ENCODE measurements around the gene TMEM143. TPM values are rescaled to one million over a fixed set of nuclear protein-coding genes. Genes with fewer than 3 reads are reported as not detected.

TMEM143 gene
- total RNA-seq, 1 donor from 2014 or later = 25.3 TPM

- intact Hi-C loops (cut with DNase I) = loop anchor here (2.0 to 10.0 kb wide), 3 partner anchors 29 to 353 kb away; partner anchors contain the start of genes KDELR1 and MAMSTR
- no peak for DNase-seq (ENCODE audit: low spot score in 2 of 2)
- H3K4me1 ChIP-seq = peaks cover 0 to 4% of the 10 kb centered on the region in 2 donors
- TF ChIP-seq, protein P1, sequence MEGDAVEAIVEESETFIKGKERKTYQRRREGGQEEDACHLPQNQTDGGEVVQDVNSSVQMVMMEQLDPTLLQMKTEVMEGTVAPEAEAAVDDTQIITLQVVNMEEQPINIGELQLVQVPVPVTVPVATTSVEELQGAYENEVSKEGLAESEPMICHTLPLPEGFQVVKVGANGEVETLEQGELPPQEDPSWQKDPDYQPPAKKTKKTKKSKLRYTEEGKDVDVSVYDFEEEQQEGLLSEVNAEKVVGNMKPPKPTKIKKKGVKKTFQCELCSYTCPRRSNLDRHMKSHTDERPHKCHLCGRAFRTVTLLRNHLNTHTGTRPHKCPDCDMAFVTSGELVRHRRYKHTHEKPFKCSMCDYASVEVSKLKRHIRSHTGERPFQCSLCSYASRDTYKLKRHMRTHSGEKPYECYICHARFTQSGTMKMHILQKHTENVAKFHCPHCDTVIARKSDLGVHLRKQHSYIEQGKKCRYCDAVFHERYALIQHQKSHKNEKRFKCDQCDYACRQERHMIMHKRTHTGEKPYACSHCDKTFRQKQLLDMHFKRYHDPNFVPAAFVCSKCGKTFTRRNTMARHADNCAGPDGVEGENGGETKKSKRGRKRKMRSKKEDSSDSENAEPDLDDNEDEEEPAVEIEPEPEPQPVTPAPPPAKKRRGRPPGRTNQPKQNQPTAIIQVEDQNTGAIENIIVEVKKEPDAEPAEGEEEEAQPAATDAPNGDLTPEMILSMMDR (IDR thresholded peaks at IDR 0.05) = no peak
- H3K27ac ChIP-seq = no peak overlapping the region
- no peak overlapping the region for H3K4me3 ChIP-seq
- no peaks in the 10 kb centered on the region for H3K9me3 ChIP-seq
- no peaks in the 10 kb centered on the region for H3K27me3 ChIP-seq
- H3K36me3 ChIP-seq = no peaks in the 10 kb centered on the region
These were observed 1.8 kb downstream of the TMEM143 start for GRCh38 chr19:48361912-48362311.

DNA sequence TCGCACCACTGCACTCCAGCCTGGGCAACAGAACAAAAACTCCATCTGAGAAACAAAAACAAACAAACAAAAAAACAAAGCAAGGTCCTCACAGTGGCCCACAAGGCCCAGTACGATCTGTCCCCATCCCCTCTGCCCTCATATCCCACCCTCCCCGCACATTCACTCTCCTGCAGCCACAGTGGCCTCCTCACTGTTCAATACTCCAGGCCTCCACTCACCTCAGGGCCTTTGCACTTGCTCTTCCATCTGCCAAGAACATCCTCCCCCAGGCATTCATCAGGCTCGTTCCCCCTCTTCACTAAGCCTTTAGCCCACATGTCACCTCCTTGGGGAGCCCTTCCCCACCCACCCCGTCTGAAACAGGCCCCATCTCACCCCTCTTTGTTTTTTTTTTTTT, 4.6 kb downstream of the TMEM143 start:
- Histone ChIP-seq H3K27me3 (no peaks in the 10 kb centered on the region), H3K27ac (no peak overlapping the region), H3K36me3 (no peaks in the 10 kb centered on the region), H3K9me3 (no peaks in the 10 kb centered on the region), H3K4me3 (no peak overlapping the region), H3K4me1 (no peaks in the 10 kb centered on the region)
- TF ChIP-seq, protein P1 (IDR thresholded peaks at IDR 0.05) = no peak
- no peak for DNase-seq (ENCODE audit: low spot score in 2 of 2)
- intact Hi-C loops (cut with DNase I) = no loop called here

GRCh38 chr19:48355365-48355954, 8.3 kb downstream of the TMEM143 start:
- Histone ChIP-seq H3K9me3 (no peaks in the 10 kb centered on the region), H3K27me3 (no peaks in the 10 kb centered on the region), H3K4me3 (no peak overlapping the region), H3K4me1 (no peaks in the 10 kb centered on the region), H3K27ac (no peak overlapping the region), H3K36me3 (no peaks in the 10 kb centered on the region)
- TF ChIP-seq, protein P1 (IDR thresholded peaks at IDR 0.05) = no peak
- no peak for DNase-seq (ENCODE audit: low spot score in 2 of 2)
- intact Hi-C loops (cut with DNase I) = no loop called here

- Histone ChIP-seq H3K4me3 (no peak overlapping the region), H3K27me3 (no peaks in the 10 kb centered on the region), H3K36me3 (no peaks in the 10 kb centered on the region), H3K27ac (no peak overlapping the region), H3K4me1 (no peaks in the 10 kb centered on the region), H3K9me3 (no peaks in the 10 kb centered on the region)
- DNase-seq (ENCODE audit: low spot score in 2 of 2) = no peak
- intact Hi-C loops (cut with DNase I) = no loop called here
- TF ChIP-seq, protein P1 (IDR thresholded peaks at IDR 0.05) = no peak
These were observed 9.3 kb downstream of the TMEM143 start for GRCh38 chr19:48354332-48354992.

DNA sequence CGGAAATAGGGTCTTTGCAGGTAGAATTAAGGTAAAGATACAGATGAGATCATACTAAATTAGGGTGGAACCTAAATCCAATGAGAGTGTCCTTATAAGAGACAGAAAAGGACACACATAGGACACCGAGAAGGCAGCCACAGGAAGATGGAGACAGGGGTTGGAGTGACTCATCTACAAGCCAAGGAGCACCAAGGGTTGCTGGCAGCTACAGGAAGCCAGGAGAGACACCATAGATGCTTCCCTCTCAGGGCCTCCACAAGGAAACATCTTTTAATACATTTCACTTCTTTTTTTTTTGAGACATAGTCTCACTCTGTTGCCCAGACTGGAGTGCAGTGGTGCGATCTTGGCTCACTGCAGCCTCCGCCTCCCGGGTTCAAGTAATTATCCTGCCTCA, 10.1 kb downstream of the TMEM143 start:
- no peak overlapping the region for H3K27ac ChIP-seq
- TF ChIP-seq, protein P1 (IDR thresholded peaks at IDR 0.05) = no peak

More for the DNA sequence above, 10.1 kb downstream of the TMEM143 start:
- Histone ChIP-seq H3K9me3 (no peaks in the 10 kb centered on the region), H3K36me3 (no peaks in the 10 kb centered on the region), H3K27me3 (no peaks in the 10 kb centered on the region), H3K4me3 (no peak overlapping the region), H3K4me1 (no peaks in the 10 kb centered on the region)
- no peak for DNase-seq (ENCODE audit: low spot score in 2 of 2)
- intact Hi-C loops (cut with DNase I) = no loop called here
